ENCODE measurements around the gene TLNRD1.
A peak's percentile ranks its signal among the peaks of the same experiment; 100 is the strongest.

TLNRD1 gene

DNA sequence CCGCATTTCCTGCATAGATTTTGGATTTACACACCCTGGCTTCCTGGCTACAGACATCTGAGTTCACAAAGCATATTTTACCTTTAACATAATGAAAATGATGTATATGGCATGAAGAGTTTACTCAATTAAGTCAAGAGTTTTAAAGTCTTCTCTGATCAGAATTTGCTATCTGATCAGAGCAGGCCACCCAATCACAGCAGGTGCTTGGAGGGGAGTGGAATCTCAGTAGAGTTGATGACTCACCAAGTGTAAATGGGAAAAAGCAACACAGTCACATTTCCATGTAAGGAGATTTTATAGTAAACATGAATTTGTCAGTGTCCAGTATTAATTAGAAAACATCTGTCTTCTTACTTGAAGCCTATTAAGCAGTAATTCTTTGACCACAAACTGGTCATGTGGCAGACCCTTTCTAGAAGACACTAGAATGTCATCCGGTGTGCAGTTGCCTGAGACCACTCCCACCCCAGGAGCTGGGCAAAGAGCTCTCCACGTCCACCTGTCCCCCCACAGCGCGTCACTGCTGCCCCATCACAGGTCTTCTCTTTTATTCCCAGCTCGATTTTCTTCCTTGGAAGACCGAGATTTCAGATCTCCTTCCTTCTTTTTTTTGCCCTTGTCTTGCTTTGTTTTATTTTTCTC lies 21.9 kb upstream of the TLNRD1 start:
- no peak for DNase-seq

- DNase-seq: no peak
These were observed 21.1 kb upstream of the TLNRD1 start for GRCh38 chr15:80979538-80980200.

DNA sequence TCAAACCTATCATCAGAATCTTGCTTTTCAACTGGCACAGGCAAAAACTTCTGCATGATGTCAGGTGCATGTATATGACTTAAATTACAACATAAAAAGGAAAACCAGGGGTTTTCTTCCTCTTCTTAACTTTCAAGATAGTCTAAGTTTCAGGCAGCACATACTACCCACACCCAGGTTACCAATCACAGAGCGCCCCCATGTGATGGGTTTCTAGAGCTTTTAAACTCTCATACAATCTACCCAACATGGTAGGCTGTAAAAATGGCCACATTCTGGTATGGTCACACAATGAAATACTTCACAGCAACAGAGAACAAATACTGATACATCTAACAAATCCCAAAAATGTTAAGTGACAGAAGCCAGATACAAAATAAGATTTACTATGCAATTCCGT lies 18.5 kb upstream of the TLNRD1 start:
- DNase-seq: no peak

DNA sequence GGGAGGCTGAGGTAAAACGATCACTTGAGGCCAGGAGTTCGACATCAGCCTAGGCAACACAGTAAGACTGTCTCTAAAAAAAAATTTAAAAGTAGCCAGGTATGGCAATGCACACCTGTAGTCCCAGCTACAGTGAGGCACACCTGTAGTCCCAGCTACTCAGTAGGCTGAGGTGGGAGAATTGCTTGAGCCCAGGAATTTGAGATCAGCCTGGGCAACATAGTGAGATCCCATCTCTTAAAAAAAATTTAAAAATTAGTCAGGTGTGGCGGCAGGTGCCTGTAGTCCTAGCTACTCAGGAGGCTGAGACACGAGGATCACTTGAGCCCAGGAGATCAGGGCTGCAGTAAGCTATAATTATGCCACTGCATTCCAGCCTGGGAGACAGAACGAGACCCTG lies 17.9 kb upstream of the TLNRD1 start:
- DNase-seq: no peak

DNA sequence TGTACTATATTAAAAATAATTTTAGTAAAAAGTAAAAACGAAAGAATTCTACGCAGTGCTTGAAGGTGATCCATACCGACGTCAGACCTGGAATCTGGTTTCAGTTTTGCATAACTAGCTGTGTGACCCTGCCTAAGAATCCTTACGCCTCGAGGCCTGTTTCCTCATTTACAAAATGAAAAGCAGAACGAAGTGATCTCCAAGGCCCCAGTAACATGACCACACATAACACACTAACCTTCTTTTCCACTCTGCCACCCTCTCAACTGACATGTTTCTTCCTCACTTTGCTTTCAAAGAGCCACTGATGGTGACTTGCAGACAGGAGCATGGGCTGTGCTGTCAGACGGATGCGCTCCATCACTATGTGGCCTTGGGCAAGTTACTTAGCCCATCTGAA lies 15.9 kb upstream of the TLNRD1 start:
- no peak for DNase-seq

GRCh38 chr15:80985981-80986380 lies 14.7 kb upstream of the TLNRD1 start:
- DNase-seq: no peak

GRCh38 chr15:80986487-80986886 lies 14.2 kb upstream of the TLNRD1 start:
- no peak for DNase-seq

DNA sequence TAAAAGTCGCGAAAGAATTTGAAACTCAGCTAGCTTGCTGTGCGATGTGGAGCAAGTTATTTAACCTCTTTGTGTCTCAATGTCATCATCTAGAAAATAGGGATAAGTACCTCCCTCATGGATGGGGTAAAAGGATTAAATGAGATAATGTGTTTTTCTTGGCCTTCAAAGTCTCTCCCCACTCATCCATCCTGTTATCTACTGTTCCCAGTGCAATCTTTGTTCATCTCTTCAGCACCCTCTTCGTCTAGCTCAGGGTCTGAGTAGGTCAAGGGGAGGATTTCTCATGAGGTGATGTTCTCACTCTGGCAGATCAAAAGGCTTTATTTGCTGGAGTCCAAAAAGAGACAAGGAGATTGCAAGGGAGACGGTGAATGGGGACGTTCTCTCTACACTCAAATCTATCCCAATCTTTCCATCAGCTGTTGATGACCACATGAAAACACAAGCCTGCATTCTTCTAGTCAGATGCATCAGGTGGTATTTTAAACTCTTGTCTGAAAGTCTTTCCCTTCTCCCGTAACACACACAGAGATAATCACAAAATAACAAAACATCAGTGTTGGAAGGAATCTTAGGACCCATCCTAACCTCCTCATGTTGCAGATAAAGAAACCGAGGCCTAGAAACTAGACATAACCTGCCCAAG lies 12.5 kb upstream of the TLNRD1 start:
- DNase-seq: no peak

DNA sequence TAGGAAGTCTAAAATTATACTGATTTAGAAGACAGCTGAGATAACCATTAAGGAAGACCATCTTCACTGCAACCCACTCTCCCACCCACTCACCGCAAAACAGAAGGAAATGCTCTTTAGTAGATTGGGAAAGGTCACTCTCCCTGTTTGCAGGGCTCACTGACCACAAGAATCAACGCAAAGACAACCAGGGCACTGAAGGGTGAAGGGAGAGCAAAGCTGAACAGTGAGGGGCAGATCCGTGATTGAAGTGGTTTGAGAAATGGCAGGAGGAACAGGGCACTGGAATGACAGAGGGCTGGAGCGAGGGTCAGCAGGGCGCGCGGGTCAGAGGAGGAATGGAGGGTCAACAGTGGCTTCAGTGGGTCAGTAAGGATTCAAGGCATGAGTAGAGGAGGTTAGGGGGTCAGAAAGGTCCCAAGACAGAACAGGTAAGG lies 11.6 kb upstream of the TLNRD1 start:
- DNase-seq: no peak

GRCh38 chr15:80989518-80990478 lies 10.9 kb upstream of the TLNRD1 start, which contains the start of gene MESD:
Gene MESD (minus strand): TSS chr15:80989819. CDS start chr15:80989791, 28 bp downstream.
- peak; percentile 93 for DNase-seq

GRCh38 chr15:80990955-80991354 lies 9.8 kb upstream of the TLNRD1 start:
- DNase-seq: no peak

GRCh38 chr15:80991421-80991820 lies 9.3 kb upstream of the TLNRD1 start:
- DNase-seq: no peak

GRCh38 chr15:80992006-80992405 lies 8.7 kb upstream of the TLNRD1 start:
- no peak for DNase-seq

DNA sequence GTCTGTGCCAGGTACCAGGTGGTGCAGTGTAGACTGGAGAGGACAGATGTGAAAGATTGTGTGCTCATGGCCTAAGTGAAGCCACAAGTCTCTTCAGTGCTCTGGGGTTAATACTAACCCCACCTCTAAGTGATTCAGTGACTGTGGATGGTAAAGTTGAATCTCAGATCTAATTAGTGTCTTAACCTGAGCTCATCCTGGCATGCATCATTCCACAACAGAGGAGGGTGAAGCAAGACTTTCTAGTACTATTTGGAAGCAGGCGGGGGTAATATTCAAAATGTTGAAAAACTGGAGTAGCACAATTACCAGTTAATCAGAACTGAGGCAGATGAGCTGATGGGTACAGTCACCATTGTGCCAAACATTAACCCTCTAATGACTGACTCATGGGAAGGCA lies 8.3 kb upstream of the TLNRD1 start:
- DNase-seq: no peak

DNA sequence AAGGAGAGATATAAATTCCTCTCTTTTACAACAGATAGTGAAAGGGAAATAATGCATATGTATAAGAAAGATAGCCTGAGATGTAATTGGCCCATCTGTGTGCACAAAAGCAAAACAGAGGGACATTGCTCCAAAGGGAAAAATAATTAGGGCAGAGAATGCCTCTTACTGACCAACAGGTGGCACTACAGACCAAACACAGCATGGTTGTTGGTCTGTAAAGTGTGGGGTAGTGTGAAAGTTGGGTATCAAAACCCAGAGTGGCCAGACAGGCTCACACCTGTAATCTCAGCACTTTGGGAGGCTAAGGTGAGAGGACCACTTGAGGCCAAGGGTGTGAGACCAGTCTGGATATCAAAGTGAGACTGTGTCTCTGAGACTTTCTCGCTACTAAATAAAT lies 4.5 kb upstream of the TLNRD1 start:
- DNase-seq: no peak

DNA sequence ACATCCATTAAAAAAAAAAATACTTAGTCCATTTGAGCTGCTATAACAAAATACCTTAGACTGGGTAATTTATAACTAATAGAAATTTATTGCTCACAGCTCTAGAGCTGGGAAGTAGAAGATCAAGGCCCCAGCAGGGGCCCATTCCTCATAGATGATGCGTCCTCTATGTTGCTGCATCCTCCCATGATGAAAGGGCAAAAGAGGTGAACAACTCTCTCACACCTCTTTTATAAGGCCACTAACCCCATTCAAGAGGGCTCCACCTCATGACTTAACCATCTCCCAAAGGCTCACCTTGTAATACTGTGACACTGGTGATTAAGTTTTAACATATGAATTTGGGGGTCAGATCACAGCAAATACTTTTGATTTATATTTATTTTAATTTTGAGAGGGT lies 3.0 kb upstream of the TLNRD1 start:
- no peak for DNase-seq

DNA sequence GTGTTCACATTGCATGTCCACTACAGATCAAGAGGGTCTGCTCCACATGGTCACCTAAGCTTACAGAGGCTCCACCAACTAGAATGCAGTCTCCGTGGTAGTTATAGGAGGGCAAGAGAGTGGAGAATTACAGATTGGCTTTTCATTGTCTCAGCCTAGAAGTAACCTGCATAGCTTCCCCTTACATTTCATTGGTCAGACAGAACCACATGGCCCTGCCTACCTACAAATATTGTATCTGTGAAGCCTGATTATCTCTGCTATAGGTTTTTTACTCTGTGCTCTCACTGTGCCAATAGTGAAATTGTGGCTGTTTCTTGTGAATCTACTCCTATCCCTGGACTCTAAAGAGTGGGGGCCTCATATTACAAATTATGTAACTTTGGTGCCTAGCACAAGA lies 2.5 kb upstream of the TLNRD1 start:
- no peak for DNase-seq

DNA sequence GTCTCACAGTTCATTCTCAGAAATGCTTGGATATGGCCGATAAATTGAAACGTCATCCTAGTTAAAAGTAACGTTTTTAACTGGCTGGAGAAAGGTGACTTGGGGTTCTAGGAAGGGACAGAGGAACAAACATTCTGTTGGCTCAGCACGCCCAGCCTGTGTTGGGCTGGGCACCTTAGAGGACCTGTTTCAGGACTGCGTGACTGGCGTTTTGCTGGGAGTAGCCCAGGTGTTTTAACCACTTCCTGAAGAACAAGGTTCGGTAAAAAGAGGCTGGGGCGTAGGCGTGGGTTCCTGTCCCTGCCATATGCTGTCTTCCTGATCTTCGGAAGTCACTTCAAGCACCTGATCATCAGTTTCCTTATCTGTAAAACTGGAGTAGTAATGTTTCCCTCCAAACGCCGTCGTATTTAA lies 1.1 kb upstream of the TLNRD1 start:
- DNase-seq: no peak

GRCh38 chr15:81000144-81000623 lies 539 bp upstream of the TLNRD1 start:
- no peak for DNase-seq

GRCh38 chr15:81001152-81002008 lies 657 bp downstream of the TLNRD1 start:
- DNase-seq: peak; percentile 27

GRCh38 chr15:81002009-81002330 lies 1.2 kb downstream of the TLNRD1 start:
- no peak for DNase-seq

Measured in NCI-H345 (cell line).